Hepatocyte (in vitro differentiated cells): ENCODE measurements around the gene ROBO1. TPM values are rescaled to one million over a fixed set of nuclear protein-coding genes. Genes with fewer than 3 reads are reported as not detected.

ENCODE experiments used
- DNase-seq: peaks from one replicate; pipeline ENCODE4 v3.0.0-alpha.2; 2016; ENCODE audit warnings: low spot score
- H2AFZ ChIP-seq: fragments of 200-600 bp; sonication (generic); 2 replicates; pipeline ENCODE4 v1.6.0; 2016; ENCODE audit warnings: antibody characterized with exemption, mild to moderate bottlenecking
- H3K27ac ChIP-seq: fragments of 200-600 bp; sonication (generic); 2 replicates; pipeline ENCODE4 v1.5.1; 2016; ENCODE audit warnings: mild to moderate bottlenecking
- H3K27me3 ChIP-seq: fragments of 200-600 bp; sonication (generic); 2 replicates; pipeline ENCODE4 v1.6.1; 2016
- H3K36me3 ChIP-seq: fragments of 200-600 bp; sonication (generic); replicated peaks from 2 replicates; pipeline ENCODE4 v1.5.1; 2016; ENCODE audit warnings: low read depth; ENCODE audit not compliant: insufficient read depth
- H3K4me1 ChIP-seq: fragments of 200-600 bp; sonication (generic); 2 replicates; pipeline ENCODE4 v1.5.1; 2016; ENCODE audit warnings: mild to moderate bottlenecking, moderate library complexity; ENCODE audit not compliant: insufficient read depth
- H3K4me2 ChIP-seq: fragments of 200-600 bp; sonication (generic); 2 replicates; pipeline ENCODE4 v1.6.0; 2016
- H3K4me3 ChIP-seq: fragments of 200-600 bp; sonication (generic); 2 replicates; pipeline ENCODE4 v1.5.1; 2016; ENCODE audit warnings: mild to moderate bottlenecking
- H3K79me2 ChIP-seq: fragments of 200-600 bp; sonication (generic); 2 replicates; pipeline ENCODE4 v1.6.0; 2017; ENCODE audit warnings: mild to moderate bottlenecking
- H3K9me2 ChIP-seq: fragments of 200-600 bp; sonication (generic); replicated peaks from 2 replicates; pipeline ENCODE4 v1.6.0; 2017; ENCODE audit warnings: mild to moderate bottlenecking; ENCODE audit not compliant: insufficient read depth
- H3K9me3 ChIP-seq: fragments of 200-600 bp; sonication (generic); 2 replicates; pipeline ENCODE4 v1.5.1; 2016; ENCODE audit warnings: low read depth, mild to moderate bottlenecking
- H4K20me1 ChIP-seq: fragments of 200-600 bp; sonication (generic); 2 replicates; pipeline ENCODE4 v1.6.0; 2016; ENCODE audit warnings: mild to moderate bottlenecking; ENCODE audit not compliant: insufficient read depth, poor library complexity, severe bottlenecking
- CTCF ChIP-seq: fragments of 200-600 bp; sonication (generic); IDR thresholded peaks from 2 replicates; pipeline ENCODE4 v1.5.1; 2016; ENCODE audit warnings: antibody characterized with exemption, mild to moderate bottlenecking; ENCODE audit not compliant: poor library complexity
- EZH2 ChIP-seq: fragments of 200-600 bp; sonication (generic); IDR thresholded peaks from 2 replicates; pipeline ENCODE4 v1.6.1; 2016; ENCODE audit warnings: antibody characterized with exemption, mild to moderate bottlenecking, borderline replicate concordance
- EZH2phosphoT487 ChIP-seq: fragments of 200-600 bp; sonication (generic); IDR thresholded peaks from one replicate; pipeline ENCODE4 v1.6.1; 2018; ENCODE audit warnings: antibody characterized with exemption, mild to moderate bottlenecking, low read depth, moderate library complexity; ENCODE audit not compliant: unreplicated experiment, severe bottlenecking
- WGBS: methylation state at CpG from one replicate; pipeline ENCODE4 v1.1.6; 2016; ENCODE audit warnings: low lambda C conversion rate; ENCODE audit errors: missing lambda C conversion rate; 5-methylcytosine and 5-hydroxymethylcytosine counted together
- polyA plus RNA-seq: library from polyadenylated mRNA; unstranded; fragments of >200 nt; fragmentation: Nextera tagmentation; extraction: Ambion mirVana; gene quantifications from 2 replicates; pipeline ENCODE4 v1.2.1, GENCODE V29; 2016
- total RNA-seq: library from RNA; depleted of rRNA; stranded (reverse); fragments of >200 nt; gene quantifications from 2 replicates; pipeline ENCODE4 v1.2.3, GENCODE V29; 2014

ROBO1 gene
- total and polyA plus RNA-seq, 2 experiments from 2014 or later, result 13.6 to 44.3 TPM

GRCh38 chr3:78613421-78613879 lies 1154.3 kb downstream of the ROBO1 start:
- no peak overlapping the region for H3K27ac ChIP-seq
- H3K36me3 ChIP-seq, result no peaks in the 10 kb centered on the region
- no peak overlapping the region for H3K4me2 ChIP-seq
- H3K4me1 ChIP-seq, result no peaks in the 10 kb centered on the region
- no peak for DNase-seq
- H3K27me3 ChIP-seq, result no peaks in the 10 kb centered on the region
- no peak overlapping the region for H2AFZ ChIP-seq
- no peaks in the 10 kb centered on the region for H3K9me3 ChIP-seq
- no peaks in the 10 kb centered on the region for H3K79me2 ChIP-seq
- no peak overlapping the region for H3K4me3 ChIP-seq
- no peaks in the 10 kb centered on the region for H3K9me2 ChIP-seq
- TF ChIP-seq EZH2 (no peak), CTCF (no peak), EZH2phosphoT487 (no peak)
- 65% methylated on average over 2 of the region's 2 CpGs for WGBS
- H4K20me1 ChIP-seq, result no peaks in the 10 kb centered on the region

- no peak for DNase-seq
- H3K4me3 ChIP-seq, result no peak overlapping the region
- no peaks in the 10 kb centered on the region for H3K79me2 ChIP-seq
- no peaks in the 10 kb centered on the region for H3K9me3 ChIP-seq
- H3K4me1 ChIP-seq, result no peaks in the 10 kb centered on the region
- no peak overlapping the region for H3K4me2 ChIP-seq
- H3K27ac ChIP-seq, result no peak overlapping the region
- TF ChIP-seq CTCF (no peak), EZH2 (no peak), EZH2phosphoT487 (no peak)
- WGBS, result 96% methylated on average over 6 of the region's 6 CpGs
- peaks cover 2% of the 10 kb centered on the region for H3K36me3 ChIP-seq
- no peaks in the 10 kb centered on the region for H4K20me1 ChIP-seq
- H3K9me2 ChIP-seq, result no peaks in the 10 kb centered on the region
- no peak overlapping the region for H2AFZ ChIP-seq
- H3K27me3 ChIP-seq, result no peaks in the 10 kb centered on the region
These were observed 1156.5 kb downstream of the ROBO1 start for GRCh38 chr3:78611278-78611677.

- Histone ChIP-seq H3K27me3 (no peaks in the 10 kb centered on the region), H3K9me3 (no peaks in the 10 kb centered on the region), H4K20me1 (no peaks in the 10 kb centered on the region), H2AFZ (no peak overlapping the region), H3K4me1 (no peaks in the 10 kb centered on the region), H3K36me3 (peaks cover 3% of the 10 kb centered on the region), H3K4me3 (no peak overlapping the region), H3K4me2 (no peak overlapping the region), H3K9me2 (no peaks in the 10 kb centered on the region), H3K79me2 (no peaks in the 10 kb centered on the region), H3K27ac (no peak overlapping the region)
- TF ChIP-seq CTCF (no peak), EZH2 (no peak), EZH2phosphoT487 (no peak)
- WGBS, result 39% methylated on average over 3 of the region's 3 CpGs
- no peak for DNase-seq
These were observed 1157.2 kb downstream of the ROBO1 start for GRCh38 chr3:78610462-78611125.

GRCh38 chr3:78606756-78607155 lies 1161.0 kb downstream of the ROBO1 start:
- WGBS, result 98% methylated on average over 7 of the region's 7 CpGs
- no peak overlapping the region for H3K4me2 ChIP-seq
- H3K9me3 ChIP-seq, result no peaks in the 10 kb centered on the region
- H2AFZ ChIP-seq, result no peak overlapping the region
- no peak for DNase-seq
- H3K27ac ChIP-seq, result no peak overlapping the region
- no peaks in the 10 kb centered on the region for H3K9me2 ChIP-seq
- TF ChIP-seq EZH2, result no peak
- no peak for TF ChIP-seq CTCF
- TF ChIP-seq EZH2phosphoT487, result no peak
- no peaks in the 10 kb centered on the region for H3K79me2 ChIP-seq
- no peaks in the 10 kb centered on the region for H4K20me1 ChIP-seq
- H3K36me3 ChIP-seq, result peaks cover 3% of the 10 kb centered on the region
- no peaks in the 10 kb centered on the region for H3K4me1 ChIP-seq
- H3K27me3 ChIP-seq, result no peaks in the 10 kb centered on the region
- no peak overlapping the region for H3K4me3 ChIP-seq
